SJSA1 (cell line): Measurements from ENCODE around the gene COX20. TPM values are rescaled to one million over a fixed set of nuclear protein-coding genes. Genes with fewer than 3 reads are reported as not detected.

ENCODE experiments used
- total RNA-seq: library from RNA; depleted of rRNA; stranded (reverse); fragments of >200 nt; shearing (Covaris generic); gene quantifications from 2 replicates; pipeline ENCODE4 v1.2.3, GENCODE V29; 2014; rRNA removed

The COX20 gene
- total RNA-seq, 1 experiment from 2014 or later: 44.8 TPM

Other genes starting within 250 kb of the COX20 start
- 84.4 and 85.8 TPM in 2 replicates for gene DESI2, start 182.5 kb upstream of the COX20 start, total RNA-seq
- gene HNRNPU, start 28.9 kb downstream of the COX20 start, total RNA-seq: 411 and 566 TPM in 2 replicates